Esophagus muscularis mucosa (tissue), 3 donors: ENCODE measurements around the gene GAS7.

Experiments
- CTCF ChIP-seq, 3 experiments: fragments of 200-600 bp in 2 of 3; fragments of 450-650 bp in 1 of 3; sonication (generic) in 2 of 3; IDR thresholded peaks; one replicate each; pipeline ENCODE4 v1.5.1; 2017 to 2019; ENCODE audit warnings: antibody characterized with exemption in 3 of 3, mild to moderate bottlenecking in 2 of 3, moderate library complexity in 1 of 3
- POLR2AphosphoS5 ChIP-seq, 2 donors: sonication (generic); formaldehyde crosslinking; IDR thresholded peaks; one replicate each; pipeline ENCODE4 v1.6.1; 2017; ENCODE audit warnings: antibody characterized with exemption in 2 of 2

GRCh38 chr17:10172241-10172741 lies 26.1 kb downstream of the GAS7 start:
- no peak for TF ChIP-seq CTCF (IDR thresholded peaks at IDR 0.05)
- TF ChIP-seq POLR2AphosphoS5 (IDR thresholded peaks at IDR 0.05), result no peak
